Activated T-helper 1 cell treated with anti-CD3 and anti-CD28 coated beads, Interleukin-12 subunit alpha, Interleukin-12 subunit beta, Interleukin-2, Interleukin-4 antibody, amounts not matched to agents 30 ng/mL and 10 ng/mL and 1 ng/mL, durations not matched to agents 14 hours and 24 hours and 36 hours (primary cell): ENCODE measurements around the gene GNAI3. TPM values are rescaled to one million over a fixed set of nuclear protein-coding genes. Genes with fewer than 3 reads are reported as not detected.

Experiments used
- DNase-seq: peaks from one replicate; pipeline ENCODE4 v3.0.0; 2021; ENCODE audit warnings: low spot score
- H3K27ac Mint-ChIP-seq: one replicate; pipeline ENCODE4 v1.8.0; 2021; ENCODE audit warnings: mild to moderate bottlenecking, mixed read lengths
- H3K27me3 Mint-ChIP-seq: one replicate; pipeline ENCODE4 v1.8.0; 2022; ENCODE audit warnings: mild to moderate bottlenecking, moderate library complexity, mixed read lengths; ENCODE audit not compliant: insufficient read depth
- H3K36me3 Mint-ChIP-seq: one replicate; pipeline ENCODE4 v1.8.0; 2021; ENCODE audit warnings: low read depth, mixed read lengths
- H3K4me1 Mint-ChIP-seq: one replicate; pipeline ENCODE4 v1.8.0; 2021; ENCODE audit warnings: low read depth, mixed read lengths
- H3K4me3 Mint-ChIP-seq: one replicate; pipeline ENCODE4 v1.8.0; 2021; ENCODE audit warnings: mild to moderate bottlenecking, moderate library complexity, mixed read lengths
- H3K9me3 Mint-ChIP-seq: one replicate; pipeline ENCODE4 v1.8.0; 2021; ENCODE audit warnings: mixed read lengths
- intact Hi-C: fragments of 100-400 bp; cut with micrococcal nuclease; formaldehyde crosslinking; loops from one replicate; pipeline ENCODE4 v1.15.1; 2024
- total RNA-seq: library from RNA; stranded (reverse); gene quantifications from 2 replicates; pipeline ENCODE4 v1.2.3, GENCODE V29; 2022

GNAI3 gene
- total RNA-seq, 1 donor from 2014 or later = 8.4 TPM

GRCh38 chr1:109566982-109567381 lies 18.6 kb downstream of the GNAI3 start:
- Mint-ChIP-seq H3K9me3 (no peaks in the 10 kb centered on the region), H3K4me1 (peaks cover 25% of the 10 kb centered on the region), H3K4me3 (no peak overlapping the region), H3K27ac (no peak overlapping the region), H3K27me3 (no peaks in the 10 kb centered on the region), H3K36me3 (peaks cover 3% of the 10 kb centered on the region)
- no peak for DNase-seq
- intact Hi-C loops = no loop called here

GRCh38 chr1:109567877-109568672 lies 19.7 kb downstream of the GNAI3 start:
- intact Hi-C loops = no loop called here
- Mint-ChIP-seq H3K4me1 (peaks cover 34% of the 10 kb centered on the region), H3K36me3 (peaks cover 3% of the 10 kb centered on the region), H3K27me3 (no peaks in the 10 kb centered on the region), H3K27ac (no peak overlapping the region), H3K9me3 (no peaks in the 10 kb centered on the region), H3K4me3 (no peak overlapping the region)
- no peak for DNase-seq

GRCh38 chr1:109569323-109569722 lies 20.9 kb downstream of the GNAI3 start:
- Mint-ChIP-seq H3K4me1 (peaks cover 31% of the 10 kb centered on the region), H3K9me3 (no peaks in the 10 kb centered on the region), H3K27ac (no peak overlapping the region), H3K36me3 (peaks cover 1% of the 10 kb centered on the region), H3K27me3 (no peaks in the 10 kb centered on the region), H3K4me3 (no peak overlapping the region)
- intact Hi-C loops = no loop called here
- DNase-seq = no peak

GRCh38 chr1:109570414-109570813 lies 22.0 kb downstream of the GNAI3 start:
- Mint-ChIP-seq H3K27me3 (no peaks in the 10 kb centered on the region), H3K27ac (no peak overlapping the region), H3K4me3 (no peak overlapping the region), H3K36me3 (peaks cover 2% of the 10 kb centered on the region), H3K4me1 (peaks cover 28% of the 10 kb centered on the region), H3K9me3 (no peaks in the 10 kb centered on the region)
- intact Hi-C loops = no loop called here
- DNase-seq = no peak

GRCh38 chr1:109573785-109574184 lies 25.4 kb downstream of the GNAI3 start:
- peaks cover 12% of the 10 kb centered on the region for H3K4me1 Mint-ChIP-seq
- H3K9me3 Mint-ChIP-seq = no peaks in the 10 kb centered on the region
- intact Hi-C loops = no loop called here
- H3K27ac Mint-ChIP-seq = peak overlapping the region; percentile 21
- no peaks in the 10 kb centered on the region for H3K27me3 Mint-ChIP-seq
- H3K4me3 Mint-ChIP-seq = no peak overlapping the region
- no peak for DNase-seq
- peaks cover 12% of the 10 kb centered on the region for H3K36me3 Mint-ChIP-seq

- peaks cover 39% of the 10 kb centered on the region for H3K36me3 Mint-ChIP-seq
- no peak for DNase-seq
- H3K9me3 Mint-ChIP-seq = no peaks in the 10 kb centered on the region
- peak overlapping the region; percentile 44 for H3K27ac Mint-ChIP-seq
- peaks cover 6% of the 10 kb centered on the region for H3K4me1 Mint-ChIP-seq
- no peak overlapping the region for H3K4me3 Mint-ChIP-seq
- no peaks in the 10 kb centered on the region for H3K27me3 Mint-ChIP-seq
- intact Hi-C loops = no loop called here
Measured at GRCh38 chr1:109578947-109579443, 30.6 kb downstream of the GNAI3 start.

GRCh38 chr1:109579491-109579890 lies 31.1 kb downstream of the GNAI3 start:
- no peaks in the 10 kb centered on the region for H3K9me3 Mint-ChIP-seq
- no peak overlapping the region for H3K4me3 Mint-ChIP-seq
- peaks cover 43% of the 10 kb centered on the region for H3K36me3 Mint-ChIP-seq
- H3K27ac Mint-ChIP-seq = no peak overlapping the region
- H3K27me3 Mint-ChIP-seq = no peaks in the 10 kb centered on the region
- intact Hi-C loops = no loop called here
- peaks cover 6% of the 10 kb centered on the region for H3K4me1 Mint-ChIP-seq
- DNase-seq = no peak

- no peak for DNase-seq
- peaks cover 6% of the 10 kb centered on the region for H3K4me1 Mint-ChIP-seq
- no peak overlapping the region for H3K4me3 Mint-ChIP-seq
- H3K27ac Mint-ChIP-seq = no peak overlapping the region
- no peaks in the 10 kb centered on the region for H3K27me3 Mint-ChIP-seq
- H3K36me3 Mint-ChIP-seq = peaks cover 54% of the 10 kb centered on the region
- intact Hi-C loops = no loop called here
- H3K9me3 Mint-ChIP-seq = no peaks in the 10 kb centered on the region
Measured at GRCh38 chr1:109582021-109582420, 33.6 kb downstream of the GNAI3 start.

- no peak overlapping the region for H3K27ac Mint-ChIP-seq
- peaks cover 62% of the 10 kb centered on the region for H3K36me3 Mint-ChIP-seq
- no peaks in the 10 kb centered on the region for H3K27me3 Mint-ChIP-seq
Measured at GRCh38 chr1:109584766-109585165, 36.4 kb downstream of the GNAI3 start.

GRCh38 chr1:109586055-109586454 lies 37.6 kb downstream of the GNAI3 start:
- H3K36me3 Mint-ChIP-seq = peaks cover 58% of the 10 kb centered on the region
- no peak overlapping the region for H3K4me3 Mint-ChIP-seq
- no peaks in the 10 kb centered on the region for H3K27me3 Mint-ChIP-seq
- intact Hi-C loops = no loop called here
- DNase-seq = no peak
- H3K9me3 Mint-ChIP-seq = no peaks in the 10 kb centered on the region
- H3K4me1 Mint-ChIP-seq = peaks cover 7% of the 10 kb centered on the region
- H3K27ac Mint-ChIP-seq = no peak overlapping the region

More at GRCh38 chr1:109584766-109585165, 36.4 kb downstream of the GNAI3 start:
- Mint-ChIP-seq H3K4me3 (no peak overlapping the region), H3K9me3 (no peaks in the 10 kb centered on the region), H3K4me1 (peaks cover 7% of the 10 kb centered on the region)
- intact Hi-C loops = no loop called here
- DNase-seq = no peak

- peaks cover 58% of the 10 kb centered on the region for H3K36me3 Mint-ChIP-seq
- no peaks in the 10 kb centered on the region for H3K9me3 Mint-ChIP-seq
- H3K4me3 Mint-ChIP-seq = no peak overlapping the region
- H3K27ac Mint-ChIP-seq = peak overlapping the region; percentile 32
- no peaks in the 10 kb centered on the region for H3K27me3 Mint-ChIP-seq
- intact Hi-C loops = no loop called here
- DNase-seq = no peak
- H3K4me1 Mint-ChIP-seq = peaks cover 7% of the 10 kb centered on the region
Measured at GRCh38 chr1:109589177-109589576, 40.8 kb downstream of the GNAI3 start.

GRCh38 chr1:109589679-109590078 lies 41.3 kb downstream of the GNAI3 start:
- no peaks in the 10 kb centered on the region for H3K27me3 Mint-ChIP-seq
- H3K36me3 Mint-ChIP-seq = peaks cover 55% of the 10 kb centered on the region
- peaks cover 7% of the 10 kb centered on the region for H3K4me1 Mint-ChIP-seq
- H3K27ac Mint-ChIP-seq = no peak overlapping the region
- intact Hi-C loops = no loop called here
- no peak overlapping the region for H3K4me3 Mint-ChIP-seq
- H3K9me3 Mint-ChIP-seq = no peaks in the 10 kb centered on the region
- no peak for DNase-seq

- no peak overlapping the region for H3K4me3 Mint-ChIP-seq
- intact Hi-C loops = no loop called here
- no peaks in the 10 kb centered on the region for H3K9me3 Mint-ChIP-seq
- peaks cover 41% of the 10 kb centered on the region for H3K36me3 Mint-ChIP-seq
- DNase-seq = no peak
- no peak overlapping the region for H3K27ac Mint-ChIP-seq
- H3K27me3 Mint-ChIP-seq = no peaks in the 10 kb centered on the region
- H3K4me1 Mint-ChIP-seq = peaks cover 7% of the 10 kb centered on the region
Measured at GRCh38 chr1:109592916-109593315, 44.5 kb downstream of the GNAI3 start.
